GM12892 (cell line): ENCODE data around the gene HSD17B4.

ENCODE experiments used
- POLR2AphosphoS5 ChIP-seq: IDR thresholded peaks from 2 replicates; pipeline ENCODE4 v1.6.1; 2011; ENCODE audit warnings: low read depth, low read length, control low read depth
- TAF1 ChIP-seq: IDR thresholded peaks from 2 replicates; pipeline ENCODE4 v1.6.1; 2011; ENCODE audit warnings: low read depth, mild to moderate bottlenecking, control low read depth, low read length, borderline replicate concordance

DNA sequence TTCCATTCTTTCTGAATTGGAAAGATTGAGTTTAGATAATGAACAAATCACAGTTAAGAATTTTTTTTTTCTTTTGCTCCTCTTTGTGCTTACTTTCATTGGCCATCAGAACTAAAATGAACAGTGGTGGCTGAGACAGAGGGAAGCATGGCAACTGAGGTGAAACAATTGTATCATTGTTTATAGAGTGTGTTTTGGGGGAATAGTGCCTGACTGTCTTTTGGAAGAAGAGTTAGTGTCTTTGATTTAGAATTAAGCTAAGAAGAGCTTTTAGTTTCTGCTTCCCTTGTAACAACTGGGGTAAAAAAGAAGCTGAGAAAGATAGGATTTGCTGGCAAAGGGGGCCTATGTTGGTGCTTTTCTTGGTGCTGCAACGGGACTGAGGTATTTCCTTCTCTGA, 24.0 kb downstream of the HSD17B4 start:
- no peak for TF ChIP-seq TAF1
- TF ChIP-seq POLR2AphosphoS5: no peak
